ENCODE data around the gene TACC2. TPM values are rescaled to one million over a fixed set of nuclear protein-coding genes. Genes with fewer than 3 reads are reported as not detected.
A peak's percentile ranks its signal among the peaks of the same experiment; 100 is the strongest.

TACC2 gene
- total RNA-seq, 1 donor from 2014 or later: 76.4 TPM

- H3K27ac ChIP-seq: peak overlapping the region; percentile 84
- H3K9me3 ChIP-seq: no peaks in the 10 kb centered on the region
- peaks cover 63% of the 10 kb centered on the region for H3K4me1 ChIP-seq
- no peak overlapping the region for H3K4me3 ChIP-seq
- peak; percentile 21 to 68 (median 63) for TF ChIP-seq CTCF (IDR thresholded peaks at IDR 0.05)
- no peak for TF ChIP-seq POLR2AphosphoS5 (IDR thresholded peaks at IDR 0.05; ENCODE audit: insufficient read depth in 1 of 2, low read depth in 1 of 2)
- intact Hi-C loops (cut with DNase I): no loop called here
- H3K36me3 ChIP-seq: no peaks in the 10 kb centered on the region
- no peak for DNase-seq (ENCODE audit: extremely low spot score in 2 of 2)
- H3K27me3 ChIP-seq: no peaks in the 10 kb centered on the region
Measured at GRCh38 chr10:122142641-122143237, 153.8 kb downstream of the TACC2 start.

GRCh38 chr10:122143238-122143841, 154.4 kb downstream of the TACC2 start:
- no peaks in the 10 kb centered on the region for H3K9me3 ChIP-seq
- no peak overlapping the region for H3K4me3 ChIP-seq
- H3K27ac ChIP-seq: no peak overlapping the region
- no peaks in the 10 kb centered on the region for H3K36me3 ChIP-seq
- H3K27me3 ChIP-seq: no peaks in the 10 kb centered on the region
- DNase-seq (ENCODE audit: extremely low spot score in 2 of 2): no peak
- intact Hi-C loops (cut with DNase I): no loop called here
- no peak for TF ChIP-seq CTCF (IDR thresholded peaks at IDR 0.05)
- TF ChIP-seq POLR2AphosphoS5 (IDR thresholded peaks at IDR 0.05; ENCODE audit: insufficient read depth in 1 of 2, low read depth in 1 of 2): no peak
- no peak for TF ChIP-seq POLR2A (IDR thresholded peaks at IDR 0.05)
- H3K4me1 ChIP-seq: peaks cover 69% of the 10 kb centered on the region

GRCh38 chr10:122144199-122144598, 155.2 kb downstream of the TACC2 start:
- H3K27me3 ChIP-seq: no peaks in the 10 kb centered on the region
- H3K27ac ChIP-seq: no peak overlapping the region
- H3K4me1 ChIP-seq: peaks cover 75% of the 10 kb centered on the region
- no peak for DNase-seq (ENCODE audit: extremely low spot score in 2 of 2)
- no peak overlapping the region for H3K4me3 ChIP-seq
- intact Hi-C loops (cut with DNase I): no loop called here
- no peak for TF ChIP-seq POLR2A (IDR thresholded peaks at IDR 0.05)
- no peak for TF ChIP-seq CTCF (IDR thresholded peaks at IDR 0.05)
- TF ChIP-seq POLR2AphosphoS5 (IDR thresholded peaks at IDR 0.05; ENCODE audit: insufficient read depth in 1 of 2, low read depth in 1 of 2): no peak
- no peaks in the 10 kb centered on the region for H3K9me3 ChIP-seq
- H3K36me3 ChIP-seq: no peaks in the 10 kb centered on the region

- no peaks in the 10 kb centered on the region for H3K27me3 ChIP-seq
- intact Hi-C loops (cut with DNase I): no loop called here
- peaks cover 75% of the 10 kb centered on the region for H3K4me1 ChIP-seq
- TF ChIP-seq POLR2A (IDR thresholded peaks at IDR 0.05): no peak
- no peak for TF ChIP-seq CTCF (IDR thresholded peaks at IDR 0.05)
- TF ChIP-seq POLR2AphosphoS5 (IDR thresholded peaks at IDR 0.05; ENCODE audit: insufficient read depth in 1 of 2, low read depth in 1 of 2): no peak
- H3K4me3 ChIP-seq: no peak overlapping the region
- H3K9me3 ChIP-seq: no peaks in the 10 kb centered on the region
- H3K27ac ChIP-seq: no peak overlapping the region
- H3K36me3 ChIP-seq: no peaks in the 10 kb centered on the region
- DNase-seq (ENCODE audit: extremely low spot score in 2 of 2): no peak
Measured at GRCh38 chr10:122145113-122145512, 156.2 kb downstream of the TACC2 start.

- peak overlapping the region; percentile 12 for H3K27ac ChIP-seq
- peaks cover 61% of the 10 kb centered on the region for H3K4me1 ChIP-seq
- H3K27me3 ChIP-seq: no peaks in the 10 kb centered on the region
- intact Hi-C loops (cut with DNase I): no loop called here
- no peaks in the 10 kb centered on the region for H3K9me3 ChIP-seq
- no peak overlapping the region for H3K4me3 ChIP-seq
- TF ChIP-seq POLR2AphosphoS5 (IDR thresholded peaks at IDR 0.05; ENCODE audit: insufficient read depth in 1 of 2, low read depth in 1 of 2) (no peak), CTCF (IDR thresholded peaks at IDR 0.05) (no peak), POLR2A (IDR thresholded peaks at IDR 0.05) (no peak)
- no peaks in the 10 kb centered on the region for H3K36me3 ChIP-seq
- no peak for DNase-seq (ENCODE audit: extremely low spot score in 2 of 2)
Measured at GRCh38 chr10:122147663-122148062, 158.7 kb downstream of the TACC2 start.

All from vagina (tissue), 2 donors.